PC-3 (cell line): ENCODE results near the gene SNTG2. TPM values are rescaled to one million over a fixed set of nuclear protein-coding genes. Genes with fewer than 3 reads are reported as not detected.

Source experiments
- ATAC-seq: fragments of 200-7000 bp; cut with Tn5 transposase; 2 replicates; pipeline ENCODE4 v1.9.1; 2020; ENCODE audit warnings: mild to moderate bottlenecking, moderate library complexity
- BruUV-seq: library from RNA; stranded (reverse); fragments of 400-500 nt; replicated peaks from 2 replicates; lab custom pipeline; 2021; lab: Mats Ljungman, UMichigan
- CTCF ChIA-PET: fragments of 300-600 bp; sonication (Branson Sonifier 250); formaldehyde crosslinking; loops from one replicate; lab custom pipeline; 2022; ENCODE audit warnings: antibody characterized with exemption; lab: Charles Lee
- POLR2A ChIA-PET: fragments of 300-600 bp; sonication (Branson Sonifier 250); formaldehyde crosslinking; loops from one replicate; lab custom pipeline; 2022; ENCODE audit warnings: antibody characterized with exemption; ENCODE audit not compliant: unreplicated experiment; lab: Charles Lee
- DNase-seq: peaks from one replicate; pipeline ENCODE4 v3.0.0-alpha.2; 2015
- H2AFZ ChIP-seq: fragments of 300-600 bp; sonication (generic); 2 replicates; pipeline ENCODE4 v1.6.0; 2016; ENCODE audit warnings: antibody characterized with exemption, low read length
- H3F3A ChIP-seq: fragments of 300-600 bp; sonication (generic); one replicate; pipeline ENCODE4 v1.6.0; 2017; ENCODE audit warnings: antibody characterized with exemption, low read length, control low read depth, mild to moderate bottlenecking; ENCODE audit not compliant: unreplicated experiment
- H3K27ac ChIP-seq: fragments of 300-600 bp; sonication (generic); 2 replicates; pipeline ENCODE4 v1.5.1; 2016; ENCODE audit warnings: mild to moderate bottlenecking, low read length
- H3K27me3 ChIP-seq: fragments of 300-600 bp; sonication (generic); 2 replicates; pipeline ENCODE4 v1.6.1; 2016; ENCODE audit warnings: low read length, mixed read lengths
- H3K36me3 ChIP-seq: fragments of 300-600 bp; sonication (generic); 2 replicates; pipeline ENCODE4 v1.6.1; 2016; ENCODE audit warnings: low read depth, mixed run types, low read length, mixed read lengths
- H3K4me1 ChIP-seq: fragments of 300-600 bp; sonication (generic); 2 replicates; pipeline ENCODE4 v1.5.1; 2016; ENCODE audit warnings: low read length; ENCODE audit not compliant: insufficient read depth
- H3K4me2 ChIP-seq: fragments of 300-600 bp; sonication (generic); 2 replicates; pipeline ENCODE4 v1.6.0; 2016; ENCODE audit warnings: low read length
- H3K4me3 ChIP-seq: fragments of 300-600 bp; sonication (generic); 2 replicates; pipeline ENCODE4 v1.5.1; 2016; ENCODE audit warnings: mild to moderate bottlenecking, low read length, mixed read lengths
- H3K79me2 ChIP-seq: fragments of 300-600 bp; sonication (generic); 2 replicates; pipeline ENCODE4 v1.6.1; 2017; ENCODE audit warnings: low read length, mixed read lengths
- H3K9ac ChIP-seq: fragments of 300-600 bp; sonication (generic); 2 replicates; pipeline ENCODE4 v1.6.0; 2016; ENCODE audit warnings: mild to moderate bottlenecking, low read length
- H3K9me2 ChIP-seq: fragments of 300-600 bp; sonication (generic); replicated peaks from 2 replicates; pipeline ENCODE4 v1.6.1; 2016; ENCODE audit warnings: mixed run types, low read length, mixed read lengths
- H3K9me3 ChIP-seq: fragments of 300-600 bp; sonication (generic); 2 replicates; pipeline ENCODE4 v1.6.1; 2016; ENCODE audit warnings: low read length, mixed read lengths
- H4K20me1 ChIP-seq: fragments of 300-600 bp; sonication (generic); 2 replicates; pipeline ENCODE4 v1.6.1; 2016; ENCODE audit warnings: low read length, mixed read lengths
- EZH2 ChIP-seq: fragments of 300-600 bp; sonication (generic); IDR thresholded peaks from one replicate; pipeline ENCODE4 v1.6.1; 2017; ENCODE audit warnings: antibody characterized with exemption, mild to moderate bottlenecking, low read length; ENCODE audit not compliant: unreplicated experiment
- EZH2phosphoT487 ChIP-seq: fragments of 300-600 bp; sonication (generic); IDR thresholded peaks from 2 replicates; pipeline ENCODE4 v1.6.1; 2018; ENCODE audit warnings: mild to moderate bottlenecking, antibody characterized with exemption, low read length, borderline replicate concordance
- intact Hi-C: fragments of 100-400 bp; cut with micrococcal nuclease; formaldehyde crosslinking; loops from 2 replicates; pipeline ENCODE4 v1.9.0; 2023
- total RNA-seq: library from RNA; depleted of rRNA; stranded (reverse); fragments of >200 nt; gene quantifications from 2 replicates; pipeline ENCODE4 v1.2.3, GENCODE V29; 2014
- TF ChIP-seq, protein P1 (sequence below): fragments of 300-600 bp; sonication (generic); conservative IDR thresholded peaks from 2 replicates; pipeline ENCODE4 v1.5.1; 2017; ENCODE audit warnings: antibody characterized with exemption, low read depth, mild to moderate bottlenecking, low read length

The SNTG2 gene
- total RNA-seq, 1 experiment from 2014 or later = not detected

DNA sequence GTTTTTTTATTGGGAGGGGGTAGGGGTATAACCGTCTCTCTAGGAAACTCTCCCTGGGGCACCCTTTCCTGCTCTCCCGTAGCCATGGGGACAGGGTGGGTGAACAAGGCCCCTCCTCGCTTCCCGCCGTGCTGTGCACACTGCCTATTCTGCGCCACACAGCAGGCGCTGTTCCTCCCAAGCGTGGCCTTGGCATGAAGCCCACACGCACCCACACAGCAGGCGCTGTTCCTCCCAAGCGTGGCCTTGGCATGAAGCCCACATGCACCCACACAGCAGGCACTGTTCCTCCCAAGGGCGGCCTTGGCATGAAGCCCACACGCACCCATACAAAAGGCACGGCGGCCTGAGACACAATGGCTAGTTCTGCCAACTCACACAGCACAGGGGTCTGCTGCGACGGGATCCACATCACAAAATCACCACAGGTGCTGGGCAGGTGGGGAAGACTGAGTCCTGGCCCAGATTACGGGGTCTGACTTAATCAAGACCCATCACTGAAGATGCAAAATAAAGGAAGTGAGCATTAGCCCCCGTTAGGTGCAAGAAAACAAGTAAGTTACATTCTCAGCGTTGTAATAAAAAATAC, 416.0 kb downstream of the SNTG2 start:
- Histone ChIP-seq H3K36me3 (no peaks in the 10 kb centered on the region), H3K9ac (no peak overlapping the region), H3K79me2 (no peaks in the 10 kb centered on the region), H3K9me3 (no peaks in the 10 kb centered on the region), H4K20me1 (no peaks in the 10 kb centered on the region), H2AFZ (no peak overlapping the region), H3K4me2 (no peak overlapping the region), H3K4me3 (no peak overlapping the region), H3K4me1 (no peaks in the 10 kb centered on the region), H3F3A (no peaks in the 10 kb centered on the region), H3K27ac (no peak overlapping the region), H3K9me2 (no peaks in the 10 kb centered on the region), H3K27me3 (peaks cover 70% of the 10 kb centered on the region)
- BruUV-seq = no TSS peak
- TF ChIP-seq EZH2phosphoT487 (no peak), EZH2 (no peak)
- TF ChIP-seq, protein P1, sequence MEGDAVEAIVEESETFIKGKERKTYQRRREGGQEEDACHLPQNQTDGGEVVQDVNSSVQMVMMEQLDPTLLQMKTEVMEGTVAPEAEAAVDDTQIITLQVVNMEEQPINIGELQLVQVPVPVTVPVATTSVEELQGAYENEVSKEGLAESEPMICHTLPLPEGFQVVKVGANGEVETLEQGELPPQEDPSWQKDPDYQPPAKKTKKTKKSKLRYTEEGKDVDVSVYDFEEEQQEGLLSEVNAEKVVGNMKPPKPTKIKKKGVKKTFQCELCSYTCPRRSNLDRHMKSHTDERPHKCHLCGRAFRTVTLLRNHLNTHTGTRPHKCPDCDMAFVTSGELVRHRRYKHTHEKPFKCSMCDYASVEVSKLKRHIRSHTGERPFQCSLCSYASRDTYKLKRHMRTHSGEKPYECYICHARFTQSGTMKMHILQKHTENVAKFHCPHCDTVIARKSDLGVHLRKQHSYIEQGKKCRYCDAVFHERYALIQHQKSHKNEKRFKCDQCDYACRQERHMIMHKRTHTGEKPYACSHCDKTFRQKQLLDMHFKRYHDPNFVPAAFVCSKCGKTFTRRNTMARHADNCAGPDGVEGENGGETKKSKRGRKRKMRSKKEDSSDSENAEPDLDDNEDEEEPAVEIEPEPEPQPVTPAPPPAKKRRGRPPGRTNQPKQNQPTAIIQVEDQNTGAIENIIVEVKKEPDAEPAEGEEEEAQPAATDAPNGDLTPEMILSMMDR = no peak
- intact Hi-C loops = no loop called here
- POLR2A ChIA-PET = no interaction called here
- DNase-seq = no peak
- CTCF ChIA-PET = no interaction called here
- ATAC-seq = no peak

DNA sequence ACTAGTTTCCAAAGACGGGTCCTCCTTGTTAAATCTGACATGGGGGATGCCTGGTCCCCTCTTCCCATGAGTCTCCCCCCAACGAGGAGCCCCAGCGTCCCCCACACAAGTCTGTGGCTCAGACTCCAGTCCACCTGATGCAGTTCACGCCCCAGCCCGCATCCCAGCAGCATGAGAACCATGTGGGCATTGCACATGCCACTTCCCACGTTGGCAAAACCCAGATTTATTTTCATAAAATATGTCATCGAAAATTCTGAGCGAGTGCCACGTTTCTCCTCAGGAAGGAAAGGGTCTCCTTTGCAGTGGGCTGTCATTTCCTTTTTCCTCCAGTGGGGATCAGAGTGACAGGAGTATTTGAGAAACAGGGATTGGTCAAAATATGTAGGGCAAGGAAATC, 417.0 kb downstream of the SNTG2 start:
- H3K9me3 ChIP-seq = no peaks in the 10 kb centered on the region
- TF ChIP-seq EZH2phosphoT487 (no peak), EZH2 (no peak)
- TF ChIP-seq, protein P1 = no peak
- H3K27ac ChIP-seq = no peak overlapping the region
- BruUV-seq = no TSS peak
- H3K4me2 ChIP-seq = no peak overlapping the region
- H3K4me3 ChIP-seq = no peak overlapping the region
- no peaks in the 10 kb centered on the region for H3K79me2 ChIP-seq
- H3K36me3 ChIP-seq = no peaks in the 10 kb centered on the region
- no peak for ATAC-seq
- DNase-seq = no peak
- no peak overlapping the region for H3K9ac ChIP-seq
- H4K20me1 ChIP-seq = no peaks in the 10 kb centered on the region
- ChIA-PET POLR2A (no interaction called here), CTCF (no interaction called here)
- intact Hi-C loops = no loop called here
- H3K27me3 ChIP-seq = peaks cover 79% of the 10 kb centered on the region
- H3K9me2 ChIP-seq = no peaks in the 10 kb centered on the region
- H3F3A ChIP-seq = no peaks in the 10 kb centered on the region
- H2AFZ ChIP-seq = no peak overlapping the region
- H3K4me1 ChIP-seq = no peaks in the 10 kb centered on the region

DNA sequence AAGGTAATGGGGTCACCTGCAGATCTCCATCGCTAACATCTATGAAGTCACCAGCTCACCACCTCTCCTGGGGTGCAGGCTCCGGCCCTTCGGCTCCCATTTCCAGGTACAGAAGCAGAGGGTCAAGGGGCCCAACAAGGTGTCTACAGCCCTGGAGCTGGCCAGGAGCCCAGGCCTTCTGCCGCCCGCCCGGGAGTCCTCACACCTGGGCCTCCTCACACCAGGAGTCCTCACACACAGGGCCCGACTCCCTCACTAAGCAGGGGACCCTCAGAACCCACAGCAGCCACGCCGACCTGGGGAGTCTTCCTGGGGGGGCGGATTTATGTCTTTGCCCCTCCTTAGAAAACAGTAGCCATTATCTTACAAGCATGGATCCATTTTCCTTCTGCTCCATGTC, 419.3 kb downstream of the SNTG2 start:
- intact Hi-C loops = no loop called here

More for the DNA sequence above, 419.3 kb downstream of the SNTG2 start:
- POLR2A ChIA-PET = no interaction called here
- no peaks in the 10 kb centered on the region for H3F3A ChIP-seq
- no peak for DNase-seq
- H3K36me3 ChIP-seq = no peaks in the 10 kb centered on the region
- no peaks in the 10 kb centered on the region for H3K9me2 ChIP-seq
- no peaks in the 10 kb centered on the region for H3K9me3 ChIP-seq
- peaks cover 96% of the 10 kb centered on the region for H3K27me3 ChIP-seq
- no peak overlapping the region for H3K9ac ChIP-seq
- no peak for ATAC-seq
- no peak overlapping the region for H3K27ac ChIP-seq
- H3K79me2 ChIP-seq = no peaks in the 10 kb centered on the region
- TF ChIP-seq, protein P1 = no peak
- TF ChIP-seq EZH2 (no peak), EZH2phosphoT487 (no peak)
- no peak overlapping the region for H3K4me3 ChIP-seq
- H4K20me1 ChIP-seq = no peaks in the 10 kb centered on the region
- no peak overlapping the region for H2AFZ ChIP-seq
- no peak overlapping the region for H3K4me2 ChIP-seq
- H3K4me1 ChIP-seq = no peaks in the 10 kb centered on the region
- CTCF ChIA-PET = no interaction called here
- no TSS peak for BruUV-seq
